ENCODE data around the gene EPHA3.

Gene EPHA3

GRCh38 chr3:89472101-89472500 is 364.7 kb downstream of the EPHA3 start:
- no peak for DNase-seq

GRCh38 chr3:89474333-89475130 is 367.1 kb downstream of the EPHA3 start:
- no peak for DNase-seq

GRCh38 chr3:89488800-89489580 is 381.6 kb downstream of the EPHA3 start:
- no peak for DNase-seq

GRCh38 chr3:89490129-89490528 is 382.7 kb downstream of the EPHA3 start:
- no peak for DNase-seq

DNA sequence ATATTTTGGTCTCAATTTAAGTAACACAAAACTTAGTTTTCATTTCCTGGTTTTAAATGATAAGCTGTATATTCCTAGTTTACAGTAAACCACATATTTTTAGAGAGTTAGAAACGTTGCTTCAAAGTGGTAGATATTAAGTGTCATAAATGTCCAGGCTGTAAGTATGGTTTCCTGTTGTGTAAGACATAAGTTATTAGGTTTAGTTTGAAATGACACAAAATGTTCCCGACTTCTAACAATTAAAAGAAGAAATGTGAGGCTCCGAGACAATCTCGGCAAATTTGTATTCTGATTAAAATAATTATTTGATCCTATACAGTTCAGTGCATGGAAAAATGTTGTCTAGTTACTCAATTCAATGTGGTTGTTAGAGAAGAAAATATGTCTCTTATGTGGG is 387.3 kb downstream of the EPHA3 start:
- DNase-seq = no peak

- no peak for DNase-seq
Measured at GRCh38 chr3:89503891-89504391, 396.5 kb downstream of the EPHA3 start.

- DNase-seq = no peak
Measured at GRCh38 chr3:89504432-89504831, 397.0 kb downstream of the EPHA3 start.

DNA sequence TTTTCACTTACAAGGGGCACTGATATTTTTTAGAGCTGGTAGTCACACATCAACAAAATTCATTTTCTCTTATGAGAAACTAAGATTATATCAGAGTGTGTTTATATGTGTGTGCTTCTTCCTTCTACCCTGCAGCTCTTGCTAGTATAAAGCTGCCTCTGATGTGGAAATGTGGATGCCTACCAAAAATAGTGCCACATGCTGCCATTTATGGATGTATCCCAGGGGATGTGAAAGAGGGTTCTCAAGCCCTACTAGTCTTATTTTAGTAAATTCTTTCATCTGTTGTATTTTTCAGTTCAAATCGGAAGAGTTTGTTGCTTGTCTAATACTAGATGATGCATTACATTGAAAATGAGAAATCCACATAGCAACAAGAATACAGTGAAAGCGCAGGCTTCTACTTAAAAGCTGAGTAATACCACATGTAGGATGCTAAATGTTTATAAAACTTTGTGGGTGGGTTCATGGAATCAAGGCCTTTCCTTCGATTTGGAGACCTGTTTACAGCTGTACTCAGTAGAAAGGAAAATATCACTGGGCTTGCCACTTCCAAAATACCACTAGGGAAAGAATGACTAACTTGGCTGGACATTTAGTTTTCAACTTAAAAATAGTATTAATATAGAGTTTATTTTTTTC is 399.2 kb downstream of the EPHA3 start:
- DNase-seq = no peak

DNA sequence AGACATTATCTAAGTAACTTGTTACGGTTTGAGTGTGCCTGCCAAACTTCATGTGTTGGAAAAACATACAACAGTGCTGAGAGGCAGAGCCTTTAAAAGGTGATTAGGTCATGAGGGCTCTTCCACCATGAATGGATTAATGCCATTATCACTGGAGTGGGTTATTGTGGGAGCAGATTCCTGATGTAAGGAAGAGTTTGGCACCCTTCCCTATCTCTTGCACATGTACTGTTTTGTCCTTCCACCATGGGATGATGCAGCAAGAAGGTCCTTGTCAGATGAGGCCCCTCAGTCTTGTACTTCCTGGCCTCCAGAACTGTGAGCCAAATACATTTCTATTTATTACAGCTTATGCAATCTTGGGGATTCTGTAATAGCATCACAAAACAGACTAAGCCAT is 413.9 kb downstream of the EPHA3 start:
- no peak for DNase-seq

DNA sequence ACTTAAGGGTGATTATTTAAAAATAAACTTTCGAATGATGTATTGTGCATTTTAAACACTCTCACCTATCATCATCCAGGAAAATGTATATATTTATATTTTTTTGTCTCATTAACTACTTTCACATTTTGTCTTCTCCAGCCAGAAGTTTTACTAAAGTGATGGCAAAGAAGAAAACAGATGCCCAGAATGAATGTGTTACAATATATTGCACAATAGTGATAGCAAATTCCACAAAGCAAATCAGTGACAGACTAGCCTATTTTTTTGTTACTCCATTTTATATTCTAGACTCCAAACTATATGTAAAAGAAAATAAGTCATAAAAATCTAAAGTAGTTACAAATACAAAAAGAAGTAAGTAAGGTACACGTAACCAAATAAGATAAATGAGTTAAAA is 414.7 kb downstream of the EPHA3 start:
- DNase-seq = no peak

- DNase-seq = no peak
Measured at GRCh38 chr3:89525609-89526008, 418.2 kb downstream of the EPHA3 start.

DNA sequence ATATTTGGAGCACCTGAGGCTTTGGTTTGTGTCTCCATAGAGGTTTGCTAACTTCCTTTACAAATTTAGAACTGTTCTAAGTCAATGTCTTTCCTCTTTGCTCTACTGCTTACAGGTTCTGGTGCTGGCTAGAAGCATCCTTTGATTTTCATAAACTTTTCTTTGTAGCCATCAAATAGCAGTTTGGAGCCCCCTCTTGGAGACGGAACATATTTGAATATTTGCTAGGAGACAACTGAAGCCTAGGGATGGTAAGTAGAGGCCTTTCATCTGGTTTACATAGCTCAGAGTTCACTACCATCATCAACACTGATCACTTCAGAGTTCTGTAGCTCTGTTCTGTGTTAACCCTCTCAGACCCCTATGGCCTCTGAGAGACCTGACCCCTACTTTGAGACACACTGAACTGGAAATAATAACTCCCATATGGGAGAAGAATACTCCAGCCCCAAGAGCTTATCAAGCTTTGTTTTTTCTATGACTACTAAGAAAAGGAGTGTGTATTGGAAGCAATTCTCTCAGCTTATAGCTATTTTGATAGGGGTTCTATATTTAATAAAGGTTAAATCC is 420.4 kb downstream of the EPHA3 start:
- DNase-seq = no peak

All from CD4-positive, alpha-beta T cell treated with Interleukin-4 for 4 hours (primary cell).